NB4 (cell line): ENCODE results near the gene MIA.
"Not testable (repeated sequence)": the region's sequence is repeated elsewhere in the genome, so short reads cannot be mapped to it uniquely, and the experiment has no call there.

Source experiments
- DNase-seq: peaks from one replicate; pipeline ENCODE4 v3.0.0; 2010; ENCODE audit warnings: low read depth
- H3K4me3 ChIP-seq: one replicate; pipeline ENCODE4 v1.5.1; 2011; ENCODE audit warnings: mild to moderate bottlenecking, low read depth, low read length, moderate library complexity
- MYC ChIP-seq: IDR thresholded peaks from 2 replicates; pipeline ENCODE4 v1.6.1; 2011; ENCODE audit warnings: low read depth, low read length
- POLR2A ChIP-seq: IDR thresholded peaks from 2 replicates; pipeline ENCODE4 v1.6.1; 2011; ENCODE audit warnings: mild to moderate bottlenecking; ENCODE audit not compliant: insufficient read length; ENCODE audit errors: extremely low read depth
- TF ChIP-seq, protein P1 (sequence below): IDR thresholded peaks from one replicate; pipeline ENCODE4 v1.5.1; 2012; ENCODE audit warnings: low read depth, low read length
- TF ChIP-seq, protein P2 (sequence below): IDR thresholded peaks from 2 replicates; pipeline ENCODE4 v1.6.1; 2011; ENCODE audit warnings: low read depth, low read length

Gene MIA

GRCh38 chr19:40815223-40815622 lies 39.9 kb downstream of the MIA start:
- DNase-seq, result no peak
- TF ChIP-seq POLR2A, result no peak
- TF ChIP-seq, protein P1, sequence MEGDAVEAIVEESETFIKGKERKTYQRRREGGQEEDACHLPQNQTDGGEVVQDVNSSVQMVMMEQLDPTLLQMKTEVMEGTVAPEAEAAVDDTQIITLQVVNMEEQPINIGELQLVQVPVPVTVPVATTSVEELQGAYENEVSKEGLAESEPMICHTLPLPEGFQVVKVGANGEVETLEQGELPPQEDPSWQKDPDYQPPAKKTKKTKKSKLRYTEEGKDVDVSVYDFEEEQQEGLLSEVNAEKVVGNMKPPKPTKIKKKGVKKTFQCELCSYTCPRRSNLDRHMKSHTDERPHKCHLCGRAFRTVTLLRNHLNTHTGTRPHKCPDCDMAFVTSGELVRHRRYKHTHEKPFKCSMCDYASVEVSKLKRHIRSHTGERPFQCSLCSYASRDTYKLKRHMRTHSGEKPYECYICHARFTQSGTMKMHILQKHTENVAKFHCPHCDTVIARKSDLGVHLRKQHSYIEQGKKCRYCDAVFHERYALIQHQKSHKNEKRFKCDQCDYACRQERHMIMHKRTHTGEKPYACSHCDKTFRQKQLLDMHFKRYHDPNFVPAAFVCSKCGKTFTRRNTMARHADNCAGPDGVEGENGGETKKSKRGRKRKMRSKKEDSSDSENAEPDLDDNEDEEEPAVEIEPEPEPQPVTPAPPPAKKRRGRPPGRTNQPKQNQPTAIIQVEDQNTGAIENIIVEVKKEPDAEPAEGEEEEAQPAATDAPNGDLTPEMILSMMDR, result no peak
- no peak for TF ChIP-seq MYC
- TF ChIP-seq, protein P2, sequence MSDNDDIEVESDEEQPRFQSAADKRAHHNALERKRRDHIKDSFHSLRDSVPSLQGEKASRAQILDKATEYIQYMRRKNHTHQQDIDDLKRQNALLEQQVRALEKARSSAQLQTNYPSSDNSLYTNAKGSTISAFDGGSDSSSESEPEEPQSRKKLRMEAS, result no peak
- H3K4me3 ChIP-seq, result no peak overlapping the region

- DNase-seq, H3K4me3 ChIP-seq: not testable (repeated sequence)
These were observed 43.4 kb downstream of the MIA start for GRCh38 chr19:40818480-40819399.

DNA sequence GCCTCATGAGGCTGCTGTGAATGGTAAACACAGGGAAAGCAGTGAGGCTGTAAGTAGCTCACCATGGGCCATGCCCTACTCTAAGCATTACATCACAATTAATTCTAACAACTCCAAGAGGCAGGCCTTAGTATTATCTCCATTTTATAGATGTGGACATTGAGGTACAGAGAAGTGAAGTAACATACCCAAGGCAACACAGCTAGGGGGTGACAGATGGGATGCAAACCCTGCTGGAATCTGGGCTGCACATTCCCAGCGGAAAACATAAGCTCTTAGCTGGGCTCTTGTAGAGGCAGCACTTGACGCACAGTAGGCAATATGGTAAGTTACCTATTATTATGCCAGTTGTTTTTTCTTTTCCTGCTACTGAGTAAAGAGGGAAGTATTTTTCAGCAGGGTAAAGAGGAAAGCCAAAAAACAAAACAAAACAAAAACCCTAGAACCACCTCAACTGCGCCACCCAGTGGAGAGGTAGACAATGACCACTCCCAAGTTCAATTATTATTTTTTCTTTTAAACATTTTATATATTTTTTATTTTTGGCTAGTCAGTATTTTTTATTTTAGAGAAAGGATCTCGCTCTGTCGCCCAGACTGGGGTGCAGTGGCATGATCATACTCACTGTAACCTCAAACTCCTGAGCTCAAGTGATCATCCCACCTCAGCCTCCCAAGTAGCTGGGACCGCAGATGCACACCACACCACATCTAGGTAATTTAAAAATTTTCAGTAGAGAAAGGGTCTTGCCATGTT lies 44.3 kb downstream of the MIA start:
- H3K4me3 ChIP-seq, result not testable (repeated sequence)
- DNase-seq, result peak; percentile 43
- TF ChIP-seq, protein P1, result peak; percentile 40

- no peak overlapping the region for H3K4me3 ChIP-seq
- TF ChIP-seq MYC, result no peak
- no peak for DNase-seq
These were observed 46.8 kb downstream of the MIA start for GRCh38 chr19:40822161-40822560.

GRCh38 chr19:40822704-40823553 lies 47.6 kb downstream of the MIA start:
- DNase-seq, result peak; percentile 79

DNA sequence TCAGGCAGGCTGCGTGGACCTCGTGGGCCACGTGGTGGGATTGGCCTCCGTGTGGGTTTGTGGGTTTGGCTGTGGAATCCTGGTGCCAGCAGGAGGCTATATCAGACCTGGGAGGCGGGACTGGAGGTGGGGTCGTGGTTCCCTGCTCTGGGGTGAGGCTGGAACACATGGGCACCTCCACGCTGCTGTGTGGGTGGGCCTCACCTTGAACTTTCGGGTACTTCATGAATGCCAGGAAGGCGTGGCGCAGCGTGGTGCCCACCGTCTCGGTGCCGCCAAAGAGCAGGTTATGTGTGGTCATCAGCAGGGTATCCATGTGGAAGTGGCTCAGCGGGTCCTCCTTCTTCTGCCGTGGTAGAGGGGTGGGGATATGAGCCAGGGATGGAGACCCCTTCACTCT lies 49.6 kb downstream of the MIA start:
- not testable (repeated sequence) for H3K4me3 ChIP-seq, DNase-seq

More at GRCh38 chr19:40822704-40823553, 47.6 kb downstream of the MIA start:
- not testable (repeated sequence) for H3K4me3 ChIP-seq

DNA sequence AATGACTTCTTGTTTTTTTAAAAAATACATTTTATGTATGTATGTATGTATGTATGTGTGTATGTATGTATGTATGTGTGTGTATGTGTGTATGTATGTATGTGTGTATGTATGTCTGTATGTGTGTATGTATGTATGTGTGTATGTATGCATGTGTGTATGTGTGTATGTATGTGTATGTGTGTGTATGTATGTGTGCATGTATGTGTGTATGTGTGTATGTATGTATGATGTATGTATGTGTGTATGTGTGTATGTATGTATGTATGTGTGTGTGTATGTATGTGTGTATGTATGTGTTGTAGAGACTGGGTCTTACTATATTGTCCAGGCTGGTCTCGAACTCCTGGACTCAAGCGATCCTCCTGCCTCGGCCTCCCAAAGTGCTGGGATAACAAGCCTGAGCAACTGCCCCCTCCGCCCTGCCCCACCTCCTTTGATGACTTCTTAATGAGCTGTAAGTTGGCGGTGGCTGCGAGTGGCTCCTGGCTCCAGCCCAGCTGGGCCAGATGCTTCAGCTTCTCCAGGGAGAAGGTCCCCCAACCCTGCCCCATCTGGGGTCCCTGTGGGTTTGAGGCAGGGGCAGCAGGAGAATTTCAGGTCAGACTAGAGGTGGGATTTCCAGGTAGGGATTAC lies 50.3 kb downstream of the MIA start:
- H3K4me3 ChIP-seq, DNase-seq: not testable (repeated sequence)

DNA sequence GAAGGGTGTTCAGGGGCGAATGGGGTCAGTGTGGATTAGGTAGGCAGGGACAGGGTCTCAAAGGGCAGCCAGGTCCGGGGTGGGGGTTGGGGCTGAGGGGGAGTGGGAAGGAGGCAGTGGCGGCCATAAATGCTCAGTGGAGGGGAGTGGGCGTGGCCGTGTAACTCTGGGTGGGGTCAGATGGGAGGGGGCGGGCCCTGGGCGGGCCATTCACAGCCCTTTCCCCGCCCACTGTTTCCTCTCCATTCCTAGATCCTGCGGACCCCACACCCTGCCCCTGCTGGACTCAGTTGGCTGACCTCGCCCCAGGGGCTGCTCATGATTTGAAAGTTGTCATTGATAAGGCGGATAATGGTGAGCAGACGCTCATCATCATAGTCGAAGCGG lies 51.0 kb downstream of the MIA start:
- not testable (repeated sequence) for H3K4me3 ChIP-seq, DNase-seq

- not testable (repeated sequence) for H3K4me3 ChIP-seq, DNase-seq
These were observed 51.5 kb downstream of the MIA start for GRCh38 chr19:40826699-40827385.
